Endothelial cell of umbilical vein (primary cell): Measurements from ENCODE around the gene TBPL1. TPM values are rescaled to one million over a fixed set of nuclear protein-coding genes. Genes with fewer than 3 reads are reported as not detected.
A peak's percentile ranks its signal among the peaks of the same experiment; 100 is the strongest.

ENCODE experiments used
- BruUV-seq: library from RNA; stranded (reverse); fragments of 400-500 nt; replicated peaks from 2 replicates; lab custom pipeline; 2021; lab: Mats Ljungman, UMichigan
- CTCF ChIA-PET: fragments of 300-600, 350-600 bp; sonication (Branson Sonifier 250); formaldehyde crosslinking; loops from one replicate; lab custom pipeline; 2021; ENCODE audit warnings: antibody characterized with exemption, inconsistent platforms; lab: Charles Lee
- POLR2A ChIA-PET: fragments of 300-600, 350-600 bp; sonication (Branson Sonifier 250); formaldehyde crosslinking; loops from one replicate; lab custom pipeline; 2021; ENCODE audit warnings: antibody characterized with exemption, inconsistent platforms; lab: Charles Lee
- DNase-seq: peaks from one replicate; pipeline ENCODE4 v3.0.0-alpha.2; 2011; ENCODE audit warnings: low read depth, low spot score
- FAIRE-seq: peaks from 2 replicates; lab custom pipeline; 2011; peaks lifted over from hg19 to GRCh38; lab: Jason Lieb, UNC
- H2AFZ ChIP-seq: 2 replicates; pipeline ENCODE4 v1.6.0; 2012; ENCODE audit warnings: low read depth, low read length, control low read depth, inconsistent platforms
- H3K27ac ChIP-seq: 2 replicates; pipeline ENCODE4 v1.5.1; 2011; ENCODE audit warnings: low read depth, mild to moderate bottlenecking, control low read depth, low read length, moderate library complexity; ENCODE audit not compliant: insufficient read depth
- H3K27me3 ChIP-seq, 2 experiments: 2 replicates each; pipeline versions ENCODE4 v1.6.0 to v1.6.1; 2011; ENCODE audit warnings: low read length in 2 of 2, mixed read lengths in 1 of 2; ENCODE audit not compliant: control insufficient read depth in 2 of 2, insufficient read depth in 2 of 2
- H3K36me3 ChIP-seq, 2 experiments: 2 replicates in 1 of 2; 3 replicates in 1 of 2; pipeline ENCODE4 v1.5.1; 2011; ENCODE audit warnings: low read length in 2 of 2, mild to moderate bottlenecking in 1 of 2, moderate library complexity in 1 of 2; ENCODE audit not compliant: control insufficient read depth in 2 of 2, insufficient read depth in 2 of 2; ENCODE audit errors: extremely low read depth in 1 of 2
- H3K4me1 ChIP-seq: 3 replicates; pipeline ENCODE4 v1.5.1; 2011; ENCODE audit warnings: mild to moderate bottlenecking, low read length; ENCODE audit not compliant: control insufficient read depth, insufficient read depth; ENCODE audit errors: extremely low read depth
- H3K4me2 ChIP-seq: 2 replicates; pipeline ENCODE4 v1.6.1; 2011; ENCODE audit warnings: low read length, control low read depth, mixed read lengths; ENCODE audit not compliant: insufficient read depth
- H3K4me3 ChIP-seq, 3 experiments: fragments of 200-600 bp in 1 of 3; sonication (generic), shearing (Covaris generic) in 1 of 3; replicated peaks in 1 of 3; 2 replicates each; pipeline ENCODE4 v1.5.1; 2011 to 2016; ENCODE audit warnings: control low read depth in 3 of 3, low read length in 3 of 3, mild to moderate bottlenecking in 2 of 3, inconsistent platforms in 1 of 3, low read depth in 1 of 3, moderate library complexity in 1 of 3; ENCODE audit not compliant: insufficient read depth in 1 of 3
- H3K79me2 ChIP-seq: 2 replicates; pipeline ENCODE4 v1.6.0; 2012; ENCODE audit warnings: low read length, inconsistent platforms; ENCODE audit not compliant: control insufficient read depth, insufficient read depth
- H3K9ac ChIP-seq: replicated peaks from 2 replicates; pipeline ENCODE3; 2011; ENCODE audit warnings: low read length, control low read depth; ENCODE audit not compliant: insufficient read depth; ENCODE audit errors: extremely low read depth
- H3K9me1 ChIP-seq: replicated peaks from 3 replicates; pipeline ENCODE4 v1.6.0; 2011; ENCODE audit warnings: mild to moderate bottlenecking, low read length; ENCODE audit not compliant: control insufficient read depth, insufficient read depth; ENCODE audit errors: extremely low read depth
- H3K9me3 ChIP-seq: replicated peaks from 2 replicates; pipeline ENCODE4 v1.5.1; 2012; ENCODE audit warnings: low read length, inconsistent platforms; ENCODE audit not compliant: control insufficient read depth, insufficient read depth
- H4K20me1 ChIP-seq: replicated peaks from 2 replicates; pipeline ENCODE3; 2011; ENCODE audit warnings: mild to moderate bottlenecking, low read length; ENCODE audit not compliant: control insufficient read depth, insufficient read depth; ENCODE audit errors: extremely low read depth
- CTCF ChIP-seq, 2 donors: IDR thresholded peaks; 1 replicate in 1 of 2; 2 replicates in 1 of 2; pipeline ENCODE4 v1.5.1; 2011; ENCODE audit warnings: low read length in 2 of 2, mild to moderate bottlenecking in 2 of 2, moderate library complexity in 2 of 2, control low read depth in 1 of 2, inconsistent platforms in 1 of 2, low read depth in 1 of 2; ENCODE audit not compliant: insufficient read depth in 1 of 2; ENCODE audit errors: extremely low read depth in 1 of 2
- EZH2 ChIP-seq: IDR thresholded peaks from 2 replicates; pipeline ENCODE4 v1.6.1; 2012; ENCODE audit warnings: borderline replicate concordance, low read depth, mild to moderate bottlenecking, moderate library complexity, low read length, inconsistent platforms; ENCODE audit not compliant: severe bottlenecking
- FOS ChIP-seq: IDR thresholded peaks from 2 replicates; pipeline ENCODE4 v1.6.1; 2011; ENCODE audit warnings: mild to moderate bottlenecking, low read length, moderate library complexity, borderline replicate concordance; ENCODE audit not compliant: insufficient read depth
- GATA2 ChIP-seq: IDR thresholded peaks from 2 replicates; pipeline ENCODE4 v1.7.0; 2011; ENCODE audit warnings: low read depth, mild to moderate bottlenecking, moderate library complexity, mixed read lengths, low read length; ENCODE audit not compliant: insufficient read length, insufficient read depth
- JUN ChIP-seq: IDR thresholded peaks from 2 replicates; pipeline ENCODE4 v1.6.1; 2011; ENCODE audit warnings: borderline replicate concordance, low read depth; ENCODE audit not compliant: insufficient read length, insufficient read depth
- MAX ChIP-seq: IDR thresholded peaks from 2 replicates; pipeline ENCODE4 v1.6.1; 2011; ENCODE audit not compliant: insufficient read depth, insufficient read length
- MYC ChIP-seq: IDR thresholded peaks from one replicate; pipeline ENCODE4 v1.6.1; 2011; ENCODE audit warnings: mild to moderate bottlenecking, low read depth, low read length
- POLR2A ChIP-seq: IDR thresholded peaks from 2 replicates; pipeline ENCODE4 v1.6.1; 2012; ENCODE audit warnings: low read depth, mild to moderate bottlenecking, control low read depth, low read length
- POLR2AphosphoS5 ChIP-seq: IDR thresholded peaks from 2 replicates; pipeline ENCODE4 v1.6.1; 2012; ENCODE audit warnings: low read depth, mild to moderate bottlenecking, control low read depth, low read length, moderate library complexity; ENCODE audit not compliant: insufficient read depth
- dilution Hi-C: fragments of 300-500 bp; cut with MboI; formaldehyde crosslinking; loops from one replicate; pipeline ENCODE4 v1.15.0; 2019; ENCODE audit warnings: low sequenced_read_pairs; ENCODE audit not compliant: extremely low pct_ligation_motif_present
- intact Hi-C: fragments of 100-400 bp; cut with micrococcal nuclease; formaldehyde crosslinking; loops from one replicate; pipeline ENCODE4 v1.10.0; 2022
- polyA plus RNA-seq, 4 experiments: library from polyadenylated mRNA; depleted of rRNA in 3 of 4; stranded (reverse) in 3 of 4; unstranded in 1 of 4; fragments of >200 nt; gene quantifications; 2 replicates each; pipeline versions ENCODE4 v1.2.1 to v1.2.3, GENCODE V29; 2011 to 2012; ENCODE audit warnings: missing spikeins in 1 of 4
- total RNA-seq: library from RNA; stranded (reverse); gene quantifications from 2 replicates; pipeline ENCODE4 v1.2.3, GENCODE V29; 2021

The TBPL1 gene
- total and polyA plus RNA-seq, 2 donors (not counting 3 experiments of a cell fraction or from before 2014, with no cell fraction given), result 19.6 to 31.2 TPM

GRCh38 chr6:133977983-133978895 lies 25.2 kb downstream of the TBPL1 start:
- no peak overlapping the region for H2AFZ ChIP-seq
- no peak overlapping the region for H3K4me3 ChIP-seq
- peaks cover 7% of the 10 kb centered on the region for H3K4me1 ChIP-seq
- FAIRE-seq (peak; percentile 15), DNase-seq (peak; percentile 59)
- H4K20me1 ChIP-seq, result peaks cover 5% of the 10 kb centered on the region
- H3K4me2 ChIP-seq, result no peak overlapping the region
- ChIA-PET CTCF (interaction anchor here (0.5 to 7.4 kb wide), 10 partner anchors 10 to 963 kb away, joined by 3 to 169 read pairs (median 6); no protein-coding TSS in a partner anchor), POLR2A (no interaction called here)
- TF ChIP-seq FOS (peak; percentile 37), EZH2 (no peak), GATA2 (no peak), MAX (peak; percentile 28), CTCF (IDR thresholded peaks at IDR 0.05; ENCODE audit: extremely low read depth in 1 of 2, insufficient read depth in 1 of 2, low read depth in 1 of 2, low read length in 2 of 2) (no peak), JUN (peak; percentile 21), POLR2A (no peak), MYC (no peak), POLR2AphosphoS5 (no peak)
- peaks cover 26% of the 10 kb centered on the region for H3K79me2 ChIP-seq
- no peak overlapping the region for H3K9ac ChIP-seq
- no peaks in the 10 kb centered on the region for H3K9me3 ChIP-seq
- H3K9me1 ChIP-seq, result no peaks in the 10 kb centered on the region
- no peaks in the 10 kb centered on the region for H3K27me3 ChIP-seq
- no peak overlapping the region for H3K27ac ChIP-seq
- BruUV-seq, result no TSS peak
- dilution Hi-C loops (no loop called here), intact Hi-C loops (no loop called here)
- H3K36me3 ChIP-seq, result peaks cover 0 to 9% of the 10 kb centered on the region in 2 experiments
